ENCODE results near the gene SLIT3.

DNA sequence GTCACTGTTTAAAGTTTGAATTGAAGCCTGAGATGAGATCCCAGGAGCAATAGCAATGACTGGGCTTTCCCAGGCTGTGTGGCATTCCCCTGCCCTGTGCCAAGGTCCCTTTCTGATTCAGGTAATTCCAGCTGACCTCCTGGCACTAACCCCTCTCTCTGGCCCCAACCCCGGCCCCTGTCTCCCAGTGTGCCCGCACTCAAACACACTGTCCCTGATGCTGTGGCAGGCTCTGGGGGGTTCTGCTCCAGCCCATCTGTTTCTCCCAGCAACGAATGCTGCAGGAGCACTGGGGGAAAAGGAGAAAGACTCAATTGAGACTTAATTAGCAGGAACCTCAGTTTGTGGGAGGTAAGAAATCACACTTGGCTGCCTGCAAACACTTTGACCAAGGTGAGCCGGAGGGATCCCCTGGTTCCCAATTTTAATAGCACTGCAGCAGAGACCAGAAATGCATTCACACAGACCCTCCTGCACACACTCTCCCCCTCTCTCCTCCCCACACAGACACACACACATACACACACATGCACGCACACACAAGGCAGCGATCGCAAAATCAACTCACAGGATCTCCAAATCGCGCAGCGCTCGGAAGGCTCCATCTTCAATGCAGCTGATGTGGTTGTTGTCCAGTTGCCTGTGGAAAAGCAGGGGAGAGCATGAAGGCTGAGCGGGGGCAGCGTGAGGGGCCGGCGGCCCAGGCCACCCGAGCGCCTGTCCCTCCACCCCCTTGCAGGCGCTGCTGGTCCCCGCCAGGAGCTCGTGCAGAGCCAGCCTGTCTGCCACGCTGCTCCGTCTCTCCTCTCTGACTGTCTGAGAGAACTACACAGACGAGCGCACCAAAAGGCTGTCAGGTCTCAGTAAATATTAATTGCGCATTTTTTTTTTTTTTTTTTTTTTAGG is 456.7 kb downstream of the SLIT3 start:
- TF ChIP-seq EZH2phosphoT487 (IDR thresholded peaks at IDR 0.05; ENCODE audit: borderline replicate concordance), result no peak
- TF ChIP-seq, protein P1, sequence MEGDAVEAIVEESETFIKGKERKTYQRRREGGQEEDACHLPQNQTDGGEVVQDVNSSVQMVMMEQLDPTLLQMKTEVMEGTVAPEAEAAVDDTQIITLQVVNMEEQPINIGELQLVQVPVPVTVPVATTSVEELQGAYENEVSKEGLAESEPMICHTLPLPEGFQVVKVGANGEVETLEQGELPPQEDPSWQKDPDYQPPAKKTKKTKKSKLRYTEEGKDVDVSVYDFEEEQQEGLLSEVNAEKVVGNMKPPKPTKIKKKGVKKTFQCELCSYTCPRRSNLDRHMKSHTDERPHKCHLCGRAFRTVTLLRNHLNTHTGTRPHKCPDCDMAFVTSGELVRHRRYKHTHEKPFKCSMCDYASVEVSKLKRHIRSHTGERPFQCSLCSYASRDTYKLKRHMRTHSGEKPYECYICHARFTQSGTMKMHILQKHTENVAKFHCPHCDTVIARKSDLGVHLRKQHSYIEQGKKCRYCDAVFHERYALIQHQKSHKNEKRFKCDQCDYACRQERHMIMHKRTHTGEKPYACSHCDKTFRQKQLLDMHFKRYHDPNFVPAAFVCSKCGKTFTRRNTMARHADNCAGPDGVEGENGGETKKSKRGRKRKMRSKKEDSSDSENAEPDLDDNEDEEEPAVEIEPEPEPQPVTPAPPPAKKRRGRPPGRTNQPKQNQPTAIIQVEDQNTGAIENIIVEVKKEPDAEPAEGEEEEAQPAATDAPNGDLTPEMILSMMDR (conservative IDR thresholded peaks at IDR 0.05; ENCODE audit: low read length), result no peak

All from Loucy (cell line).